IMR-90 (cell line): ENCODE data around the gene DEF6. TPM values are rescaled to one million over a fixed set of nuclear protein-coding genes. Genes with fewer than 3 reads are reported as not detected.
A peak's percentile ranks its signal among the peaks of the same experiment; 100 is the strongest.

Experiments
- ATAC-seq: fragments of 200-7000 bp; cut with Tn5 transposase; 2 replicates; pipeline ENCODE4 v1.9.1; 2020; ENCODE audit warnings: low read depth, mild to moderate bottlenecking, moderate library complexity
- BruUV-seq: library from RNA; stranded (reverse); fragments of 400-500 nt; replicated peaks from 2 replicates; lab custom pipeline; 2021; lab: Mats Ljungman, UMichigan
- CTCF ChIA-PET: fragments of 300-600 bp; formaldehyde crosslinking; extraction: SDS; loops from one replicate; lab custom pipeline; 2021; ENCODE audit warnings: antibody characterized with exemption; lab: Yijun Ruan, JAX
- POLR2A ChIA-PET: fragments of 300-600 bp; sonication (Branson Sonifier 250); formaldehyde crosslinking; loops from one replicate; lab custom pipeline; 2022; ENCODE audit warnings: antibody characterized with exemption; ENCODE audit not compliant: unreplicated experiment; lab: Charles Lee
- DNase-seq: peaks from one replicate; pipeline ENCODE4 v3.0.0; 2013
- H2AFZ ChIP-seq: replicated peaks from 2 replicates; pipeline ENCODE3; 2013; ENCODE audit warnings: low read length, mild to moderate bottlenecking; ENCODE audit not compliant: poor library complexity
- H2AK5ac ChIP-seq: 2 replicates; pipeline ENCODE4 v1.6.1; 2013; ENCODE audit warnings: low read depth, low read length, inconsistent platforms
- H2AK9ac ChIP-seq: replicated peaks from 2 replicates; pipeline ENCODE3; 2013; ENCODE audit warnings: mild to moderate bottlenecking, low read depth, low read length, moderate library complexity; ENCODE audit not compliant: poor library complexity
- H2BK120ac ChIP-seq: 2 replicates; pipeline ENCODE4 v1.6.1; 2013; ENCODE audit warnings: low read depth, low read length, inconsistent platforms
- H2BK15ac ChIP-seq: 3 replicates; pipeline ENCODE4 v1.6.1; 2013; ENCODE audit warnings: low read depth, low read length, inconsistent platforms
- H2BK20ac ChIP-seq: 2 replicates; pipeline ENCODE4 v1.6.1; 2013; ENCODE audit warnings: low read depth, mild to moderate bottlenecking, inconsistent platforms, low read length, moderate library complexity
- H2BK5ac ChIP-seq: 2 replicates; pipeline ENCODE4 v1.6.1; 2013; ENCODE audit warnings: mild to moderate bottlenecking, low read depth, low read length, inconsistent platforms; ENCODE audit not compliant: poor library complexity, severe bottlenecking
- H3K14ac ChIP-seq: replicated peaks from 2 replicates; pipeline ENCODE4 v1.6.1; 2013; ENCODE audit warnings: low read depth, low read length, inconsistent platforms
- H3K18ac ChIP-seq: 2 replicates; pipeline ENCODE4 v1.6.1; 2013; ENCODE audit warnings: low read depth, low read length, control low read depth
- H3K23ac ChIP-seq: 2 replicates; pipeline ENCODE4 v1.6.1; 2013; ENCODE audit warnings: low read depth, low read length, inconsistent platforms
- H3K27ac ChIP-seq: 2 replicates; pipeline ENCODE4 v1.5.1; 2013; ENCODE audit warnings: mild to moderate bottlenecking, control low read depth, low read length; ENCODE audit not compliant: insufficient read depth
- H3K27me3 ChIP-seq: 2 replicates; pipeline ENCODE4 v1.6.1; 2013; ENCODE audit warnings: low read length; ENCODE audit not compliant: control insufficient read depth, insufficient read depth
- H3K36me3 ChIP-seq: 2 replicates; pipeline ENCODE4 v1.6.1; 2013; ENCODE audit warnings: low read length, mixed read lengths; ENCODE audit not compliant: control insufficient read depth, insufficient read depth
- H3K4ac ChIP-seq: 2 replicates; pipeline ENCODE4 v1.6.1; 2013; ENCODE audit warnings: low read depth, low read length, inconsistent platforms
- H3K4me1 ChIP-seq: 2 replicates; pipeline ENCODE4 v1.6.1; 2013; ENCODE audit warnings: low read length, mixed read lengths; ENCODE audit not compliant: control insufficient read depth, insufficient read depth
- H3K4me2 ChIP-seq: 2 replicates; pipeline ENCODE4 v1.6.1; 2013; ENCODE audit warnings: low read depth, mild to moderate bottlenecking, control low read depth, low read length, moderate library complexity
- H3K4me3 ChIP-seq: 2 replicates; pipeline ENCODE4 v1.5.1; 2013; ENCODE audit warnings: low read depth, mild to moderate bottlenecking, control low read depth, low read length, moderate library complexity; ENCODE audit not compliant: insufficient read depth
- H3K56ac ChIP-seq: 2 replicates; pipeline ENCODE4 v1.6.1; 2013; ENCODE audit warnings: low read length, inconsistent platforms; ENCODE audit not compliant: insufficient read depth; ENCODE audit errors: extremely low read depth
- H3K79me1 ChIP-seq, 2 experiments: 2 replicates each; pipeline ENCODE4 v1.6.1; 2013; ENCODE audit warnings: low read length in 2 of 2, inconsistent platforms in 1 of 2, low read depth in 1 of 2
- H3K9ac ChIP-seq: 2 replicates; pipeline ENCODE4 v1.6.1; 2013; ENCODE audit warnings: low read depth, low read length, control low read depth
- H3K9me1 ChIP-seq: 2 replicates; pipeline ENCODE4 v1.6.1; 2013; ENCODE audit warnings: low read length, inconsistent platforms; ENCODE audit not compliant: insufficient read depth
- H3K9me3 ChIP-seq: 2 replicates; pipeline ENCODE4 v1.6.1; 2013; ENCODE audit warnings: low read length; ENCODE audit not compliant: control insufficient read depth, insufficient read depth
- H4K20me1 ChIP-seq: 2 replicates; pipeline ENCODE4 v1.6.1; 2013; ENCODE audit warnings: low read length, inconsistent platforms; ENCODE audit not compliant: insufficient read depth
- H4K5ac ChIP-seq: 2 replicates; pipeline ENCODE4 v1.6.1; 2013; ENCODE audit warnings: mild to moderate bottlenecking, low read depth, low read length, control low read depth
- H4K8ac ChIP-seq, 2 experiments: 2 replicates each; pipeline ENCODE4 v1.6.1; 2013; ENCODE audit warnings: low read depth in 2 of 2, low read length in 2 of 2, control low read depth in 1 of 2, inconsistent platforms in 1 of 2
- H4K91ac ChIP-seq: 2 replicates; pipeline ENCODE4 v1.6.1; 2013; ENCODE audit warnings: low read depth, low read length, inconsistent platforms; ENCODE audit not compliant: insufficient read depth
- MAFK ChIP-seq: IDR thresholded peaks from 2 replicates; pipeline ENCODE4 v1.6.1; 2012; ENCODE audit warnings: low read depth, low read length, improper control_type of control experiment
- MXI1 ChIP-seq: IDR thresholded peaks from 2 replicates; pipeline ENCODE4 v1.6.1; 2012; ENCODE audit warnings: low read depth, mild to moderate bottlenecking, low read length, moderate library complexity, borderline replicate concordance
- WGBS, 2 experiments: methylation state at CpG; one replicate each; pipeline versions ENCODE4 v1.1.5 to v1.1.7; 2013; ENCODE audit warnings: missing lambda C conversion rate in 2 of 2; ENCODE audit not compliant: insufficient read length in 1 of 2; ENCODE audit errors: extremely low coverage in 2 of 2; 5-methylcytosine and 5-hydroxymethylcytosine counted together
- dilution Hi-C: fragments of 300-500 bp; cut with HindIII; formaldehyde crosslinking; loops from one replicate; pipeline ENCODE4 v1.14.3; 2018; ENCODE audit warnings: low sequenced_read_pairs; ENCODE audit not compliant: unreplicated experiment
- in situ Hi-C: fragments of 300-500 bp; cut with MboI; formaldehyde crosslinking; loops from 3 replicates; pipeline ENCODE4 v1.14.3; 2019; ENCODE audit warnings: low sequenced_read_pairs, inconsistent platforms, mixed read lengths
- intact Hi-C: fragments of 100-400 bp; cut with micrococcal nuclease; formaldehyde crosslinking; loops from 2 replicates; pipeline ENCODE4 v1.10.0; 2022
- polyA plus RNA-seq, 3 experiments: library from polyadenylated mRNA; depleted of rRNA; stranded (reverse); fragments of >200 nt; gene quantifications; 2 replicates each; pipeline ENCODE4 v1.2.3, GENCODE V29; 2012; ENCODE audit warnings: low replicate concordance in 1 of 3
- total RNA-seq: library from RNA; depleted of rRNA; stranded (reverse); fragments of >200 nt; gene quantifications from 2 replicates; pipeline ENCODE4 v1.2.3, GENCODE V29; 2012
- TF ChIP-seq, protein P1 (sequence below): fragments of 150-350 bp; IDR thresholded peaks from 2 replicates; pipeline ENCODE4 v1.6.1; 2016; ENCODE audit warnings: low read depth, mild to moderate bottlenecking, low read length, moderate library complexity, borderline replicate concordance

Gene DEF6
- total and polyA plus RNA-seq, 2 of the 4 experiments (the other 2 are of a cell fraction) = 2.5 to 4.2 TPM

DNA sequence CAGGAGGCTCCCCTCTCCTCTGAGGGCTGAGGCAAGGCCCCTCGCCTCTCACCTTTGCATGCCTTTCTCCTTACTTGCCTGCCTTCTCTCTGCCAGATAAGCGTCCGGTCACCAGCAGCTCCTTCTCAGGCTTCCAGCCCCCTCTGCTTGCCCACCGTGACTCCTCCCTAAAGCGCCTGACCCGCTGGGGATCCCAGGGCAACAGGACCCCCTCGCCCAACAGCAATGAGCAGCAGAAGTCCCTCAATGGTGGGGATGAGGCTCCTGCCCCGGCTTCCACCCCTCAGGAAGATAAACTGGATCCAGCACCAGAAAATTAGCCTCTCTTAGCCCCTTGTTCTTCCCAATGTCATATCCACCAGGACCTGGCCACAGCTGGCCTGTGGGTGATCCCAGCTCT, 23.5 kb downstream of the DEF6 start:
- BruUV-seq = no TSS peak
- no peak overlapping the region for H4K8ac ChIP-seq
- peaks cover 4% of the 10 kb centered on the region for H3K9me1 ChIP-seq
- peak overlapping the region; percentile 34 for H2AFZ ChIP-seq
- intact Hi-C loops (no loop called here), dilution Hi-C loops (no loop called here), in situ Hi-C loops (loop anchor here (25.0 kb wide), 1 partner anchor 416 kb away; the partner anchor contains the start of gene ARMC12)
- no peaks in the 10 kb centered on the region for H3K79me1 ChIP-seq
- H4K91ac ChIP-seq = no peak overlapping the region
- peaks cover 2% of the 10 kb centered on the region; the same call in 1 of the 2 replicates for H3K4me1 ChIP-seq
- H4K20me1 ChIP-seq = no peaks in the 10 kb centered on the region
- no peak overlapping the region for H3K56ac ChIP-seq
- no peak overlapping the region for H3K23ac ChIP-seq
- H3K14ac ChIP-seq = no peak overlapping the region
- WGBS, 2 experiments = 100% methylated on average over 1 of the region's 8 CpGs; no CpG with 5 or more reads in 1 of the 2 experiments
- POLR2A ChIA-PET = no interaction called here
- H2AK9ac ChIP-seq = no peak overlapping the region
- H3K4me2 ChIP-seq = no peak overlapping the region
- H2BK20ac ChIP-seq = no peak overlapping the region
- no peak overlapping the region for H2BK15ac ChIP-seq
- no peak overlapping the region for H2BK120ac ChIP-seq
- DNase-seq = no peak
- no peak for ATAC-seq
- H4K5ac ChIP-seq = no peak overlapping the region
- H2BK5ac ChIP-seq = no peak overlapping the region
- no peak overlapping the region for H3K9ac ChIP-seq
- H3K27ac ChIP-seq = no peak overlapping the region
- no peak overlapping the region for H2AK5ac ChIP-seq
- TF ChIP-seq MXI1 (no peak), MAFK (no peak)
- TF ChIP-seq, protein P1, sequence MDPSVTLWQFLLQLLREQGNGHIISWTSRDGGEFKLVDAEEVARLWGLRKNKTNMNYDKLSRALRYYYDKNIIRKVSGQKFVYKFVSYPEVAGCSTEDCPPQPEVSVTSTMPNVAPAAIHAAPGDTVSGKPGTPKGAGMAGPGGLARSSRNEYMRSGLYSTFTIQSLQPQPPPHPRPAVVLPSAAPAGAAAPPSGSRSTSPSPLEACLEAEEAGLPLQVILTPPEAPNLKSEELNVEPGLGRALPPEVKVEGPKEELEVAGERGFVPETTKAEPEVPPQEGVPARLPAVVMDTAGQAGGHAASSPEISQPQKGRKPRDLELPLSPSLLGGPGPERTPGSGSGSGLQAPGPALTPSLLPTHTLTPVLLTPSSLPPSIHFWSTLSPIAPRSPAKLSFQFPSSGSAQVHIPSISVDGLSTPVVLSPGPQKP = no peak
- CTCF ChIA-PET = no interaction called here
- H3K36me3 ChIP-seq = no peaks in the 10 kb centered on the region
- no peak overlapping the region for H3K4me3 ChIP-seq
- H3K4ac ChIP-seq = no peak overlapping the region
- no peaks in the 10 kb centered on the region for H3K9me3 ChIP-seq
- no peak overlapping the region for H3K18ac ChIP-seq
- peaks cover 8% of the 10 kb centered on the region for H3K27me3 ChIP-seq
